ENCODE measurements around the gene ADGRA1.

DNA sequence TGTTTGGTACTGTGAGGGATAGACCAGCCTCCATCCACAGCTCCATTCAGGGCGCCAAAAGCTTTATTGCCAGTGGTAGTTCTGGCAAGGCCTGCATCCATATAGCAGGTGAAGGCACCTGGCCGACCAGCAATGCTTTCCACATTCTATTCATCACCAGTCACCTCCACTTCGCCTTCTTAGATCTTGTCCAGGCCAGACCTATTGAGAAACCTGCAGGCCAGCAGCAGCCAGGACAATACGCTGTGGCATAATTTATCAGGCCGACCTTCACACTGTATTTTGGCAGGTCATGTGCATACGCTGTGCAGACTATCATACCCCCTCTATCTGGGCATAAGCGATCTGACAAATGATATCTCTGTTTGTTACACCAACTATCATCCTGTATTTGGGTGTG is 57.0 kb downstream of the ADGRA1 start:
- TF ChIP-seq, protein P1, sequence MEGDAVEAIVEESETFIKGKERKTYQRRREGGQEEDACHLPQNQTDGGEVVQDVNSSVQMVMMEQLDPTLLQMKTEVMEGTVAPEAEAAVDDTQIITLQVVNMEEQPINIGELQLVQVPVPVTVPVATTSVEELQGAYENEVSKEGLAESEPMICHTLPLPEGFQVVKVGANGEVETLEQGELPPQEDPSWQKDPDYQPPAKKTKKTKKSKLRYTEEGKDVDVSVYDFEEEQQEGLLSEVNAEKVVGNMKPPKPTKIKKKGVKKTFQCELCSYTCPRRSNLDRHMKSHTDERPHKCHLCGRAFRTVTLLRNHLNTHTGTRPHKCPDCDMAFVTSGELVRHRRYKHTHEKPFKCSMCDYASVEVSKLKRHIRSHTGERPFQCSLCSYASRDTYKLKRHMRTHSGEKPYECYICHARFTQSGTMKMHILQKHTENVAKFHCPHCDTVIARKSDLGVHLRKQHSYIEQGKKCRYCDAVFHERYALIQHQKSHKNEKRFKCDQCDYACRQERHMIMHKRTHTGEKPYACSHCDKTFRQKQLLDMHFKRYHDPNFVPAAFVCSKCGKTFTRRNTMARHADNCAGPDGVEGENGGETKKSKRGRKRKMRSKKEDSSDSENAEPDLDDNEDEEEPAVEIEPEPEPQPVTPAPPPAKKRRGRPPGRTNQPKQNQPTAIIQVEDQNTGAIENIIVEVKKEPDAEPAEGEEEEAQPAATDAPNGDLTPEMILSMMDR (conservative IDR thresholded peaks at IDR 0.05 in 1 of 2, IDR thresholded peaks at IDR 0.05 in 1 of 2; ENCODE audit: extremely low read depth in 1 of 2, insufficient read depth in 1 of 2, low read depth in 1 of 2, low read length in 2 of 2): no peak
- no peak for TF ChIP-seq EZH2 (IDR thresholded peaks at IDR 0.05; ENCODE audit: borderline replicate concordance, low read length)

Measured in mammary epithelial cell (primary cell).